NCI-H1436 treated with DMSO at 0.1 percent for 48 hours (cell line): ENCODE measurements around the gene DUOXA2.

ENCODE experiments used
- DNase-seq: peaks from one replicate; lab custom pipeline; 2025; lab: John Stamatoyannopoulos, UW

Gene DUOXA2

DNA sequence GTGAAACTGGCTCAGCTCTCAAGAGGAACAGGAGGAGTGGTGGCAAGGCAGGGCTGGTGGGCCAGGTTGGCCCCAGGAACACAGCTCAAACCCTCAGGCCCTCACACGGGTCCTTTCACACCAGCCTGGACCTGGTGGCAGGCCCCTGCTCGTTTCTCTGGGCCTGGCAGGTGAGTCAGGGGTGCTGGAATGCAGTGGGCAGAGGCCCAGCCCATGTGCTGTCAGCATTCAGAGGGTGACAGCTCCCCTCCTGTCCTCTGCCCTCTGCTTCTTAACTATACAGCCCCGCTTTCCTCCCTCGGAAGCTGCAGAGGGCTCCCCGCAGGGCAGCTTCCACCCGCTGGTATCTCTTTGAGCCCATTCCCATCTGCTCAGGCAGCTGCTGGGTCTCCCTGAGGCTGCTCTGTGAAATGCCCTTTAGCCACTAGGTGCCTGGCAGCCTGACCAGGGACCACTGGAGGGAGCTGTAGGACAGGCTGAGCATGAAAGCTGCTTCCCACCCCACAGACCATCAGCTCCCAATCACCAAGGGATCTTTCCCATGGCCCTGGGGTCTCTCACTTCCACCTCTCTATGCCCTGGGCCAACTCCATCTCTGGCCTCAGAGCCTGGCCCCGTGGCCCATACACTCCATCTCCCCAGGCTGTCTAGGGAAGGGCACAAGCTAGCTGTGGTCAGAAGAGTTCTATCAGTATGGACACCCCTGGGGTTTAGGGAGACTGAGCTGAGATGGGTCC is 48.8 kb downstream of the DUOXA2 start:
- DNase-seq, result no peak

DNA sequence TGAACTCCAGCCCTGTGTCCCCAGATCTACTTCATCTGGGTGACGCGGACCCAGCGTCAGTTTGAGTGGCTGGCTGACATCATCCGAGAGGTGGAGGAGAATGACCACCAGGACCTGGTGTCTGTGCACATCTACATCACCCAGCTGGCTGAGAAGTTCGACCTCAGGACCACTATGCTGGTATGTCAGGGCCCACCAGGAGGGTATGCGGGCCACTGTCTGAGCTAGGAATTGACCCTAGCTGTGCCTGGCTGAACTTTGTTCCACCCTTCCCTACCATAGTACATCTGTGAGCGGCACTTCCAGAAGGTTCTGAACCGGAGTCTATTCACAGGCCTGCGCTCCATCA is 49.4 kb downstream of the DUOXA2 start:
- no peak for DNase-seq

DNA sequence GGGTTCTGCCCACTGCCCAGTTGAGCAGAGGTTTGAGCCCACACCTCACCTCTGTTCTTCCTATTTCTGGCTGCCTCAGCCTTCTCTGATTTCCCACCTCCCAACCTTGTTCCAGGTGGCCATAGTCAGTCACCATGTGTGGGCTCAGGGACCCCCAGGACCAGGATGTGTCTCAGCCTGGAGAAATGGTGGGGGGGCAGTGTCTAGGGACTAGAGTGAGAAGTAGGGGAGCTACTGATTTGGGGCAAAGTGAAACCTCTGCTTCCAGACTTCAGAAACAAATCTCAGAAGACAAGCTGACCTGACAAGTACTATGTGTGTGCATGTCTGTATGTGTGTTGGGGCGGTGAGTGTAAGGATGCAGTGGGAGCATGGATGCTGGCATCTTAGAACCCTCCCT is 50.8 kb downstream of the DUOXA2 start:
- no peak for DNase-seq

DNA sequence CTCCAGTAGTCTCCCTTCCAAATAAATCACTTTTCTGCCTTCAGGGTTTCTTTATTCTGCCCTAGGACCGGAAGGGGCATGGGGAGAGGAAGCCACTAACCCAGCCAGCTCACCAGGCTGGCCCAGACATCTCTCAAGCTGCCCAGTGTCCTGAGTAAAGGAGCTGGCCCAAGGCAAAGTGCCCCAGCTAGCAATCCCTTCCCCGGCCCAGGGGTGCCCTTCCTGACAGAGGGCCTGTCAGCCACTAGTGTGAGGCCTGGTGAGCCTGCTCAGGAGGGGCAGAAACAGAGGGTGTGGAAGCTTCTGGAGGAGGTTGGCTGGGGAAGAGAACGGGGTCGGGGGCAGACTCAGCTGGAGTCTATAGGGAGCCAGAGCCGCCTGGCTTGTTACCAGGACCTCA is 51.4 kb downstream of the DUOXA2 start:
- DNase-seq, result no peak

DNA sequence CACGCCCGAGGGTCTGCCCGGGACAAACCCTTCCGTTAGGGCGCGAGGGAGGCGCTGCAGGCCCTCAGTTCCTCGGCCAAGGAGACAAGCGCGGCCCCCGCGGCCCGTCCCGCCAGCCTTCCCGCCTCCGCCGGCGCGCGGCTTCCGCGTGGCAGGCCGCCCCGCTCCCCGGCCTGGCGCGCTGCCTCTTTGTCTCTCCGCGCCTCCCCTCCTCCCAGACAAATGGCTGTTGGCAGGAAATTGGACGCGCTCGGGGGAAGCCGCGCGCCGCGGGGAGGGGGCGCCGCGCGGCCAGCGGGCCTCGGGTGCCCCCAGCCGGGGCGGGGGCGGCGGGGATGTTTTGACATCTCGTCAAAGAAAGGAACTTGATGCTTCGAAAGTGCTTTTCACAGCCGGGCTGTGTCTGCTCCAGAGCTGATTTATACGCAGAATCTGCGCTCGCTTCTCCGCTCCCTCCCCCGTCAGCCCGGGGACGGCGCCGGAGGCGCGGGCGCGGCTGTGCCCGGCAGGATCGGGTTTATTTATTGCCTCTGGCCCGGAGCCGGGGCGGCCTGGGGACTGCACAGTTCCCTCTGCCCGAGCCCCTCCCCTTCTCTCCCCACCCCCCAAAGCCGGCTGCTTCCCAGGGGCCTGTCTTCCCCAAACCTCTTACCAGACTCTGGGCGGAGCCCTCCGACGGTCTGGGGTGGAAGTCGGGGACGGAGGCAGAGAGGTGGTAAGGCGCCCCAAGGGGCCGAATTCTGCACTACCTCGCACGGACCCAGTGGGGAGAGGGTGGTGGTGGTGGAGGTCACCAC is 52.9 kb downstream of the DUOXA2 start:
- DNase-seq, result peak; percentile 33

DNA sequence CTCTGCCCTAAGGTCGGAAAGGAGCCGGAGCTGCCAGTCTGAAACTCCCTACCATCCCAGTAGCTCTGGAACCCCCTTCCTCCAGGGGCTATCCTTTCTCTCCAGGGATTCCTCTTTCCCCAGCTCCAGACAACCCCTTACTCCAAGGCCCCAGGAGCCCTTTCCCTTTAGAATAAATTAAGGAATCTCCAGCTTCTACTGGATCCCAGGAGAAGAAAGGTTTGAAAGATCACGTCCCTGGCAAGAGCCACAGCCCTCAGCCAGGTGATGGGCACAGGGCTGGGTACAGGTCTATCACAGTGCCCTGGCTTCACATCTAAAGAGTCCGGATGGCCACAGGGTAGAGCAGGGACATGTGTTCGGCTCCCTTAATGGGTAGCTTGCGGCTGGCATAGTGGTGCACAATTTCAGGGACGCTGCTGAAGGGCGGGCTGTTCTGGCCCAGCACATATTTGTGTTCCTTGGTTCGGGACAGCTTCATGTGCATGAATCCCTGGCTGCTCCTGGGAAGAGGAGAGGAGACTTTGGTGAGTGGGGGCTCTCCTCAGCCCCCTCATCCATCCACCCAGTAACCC is 53.6 kb downstream of the DUOXA2 start:
- no peak for DNase-seq
